Activated gamma-delta T cell (primary cell): Measurements from ENCODE around the gene SMO.
"Not testable (repeated sequence)": the region's sequence is repeated elsewhere in the genome, so short reads cannot be mapped to it uniquely, and the experiment has no call there.

Experiments
- DNase-seq: peaks from one replicate; lab custom pipeline; 2025; lab: John Stamatoyannopoulos, UW

Gene SMO

DNA sequence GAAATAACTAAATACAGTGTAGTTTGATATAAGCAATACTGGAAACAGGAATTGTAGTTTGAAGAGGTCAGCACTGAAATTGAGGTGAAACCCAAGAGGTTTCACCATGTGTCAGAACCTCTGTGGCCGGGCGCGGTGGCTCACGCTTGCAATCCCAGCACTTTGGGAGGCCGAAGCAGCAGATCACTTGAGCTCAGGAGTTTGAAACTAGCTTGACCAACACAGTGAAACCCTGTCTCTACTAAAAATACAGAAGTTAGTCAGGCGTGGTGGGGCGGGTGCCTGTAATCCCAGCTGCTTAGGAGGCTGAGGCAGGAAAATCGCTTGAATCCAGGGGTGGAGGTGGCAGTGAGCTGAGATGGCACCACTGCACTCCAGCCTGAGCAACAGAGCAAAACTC lies 50.1 kb downstream of the SMO start:
- no peak for DNase-seq

DNA sequence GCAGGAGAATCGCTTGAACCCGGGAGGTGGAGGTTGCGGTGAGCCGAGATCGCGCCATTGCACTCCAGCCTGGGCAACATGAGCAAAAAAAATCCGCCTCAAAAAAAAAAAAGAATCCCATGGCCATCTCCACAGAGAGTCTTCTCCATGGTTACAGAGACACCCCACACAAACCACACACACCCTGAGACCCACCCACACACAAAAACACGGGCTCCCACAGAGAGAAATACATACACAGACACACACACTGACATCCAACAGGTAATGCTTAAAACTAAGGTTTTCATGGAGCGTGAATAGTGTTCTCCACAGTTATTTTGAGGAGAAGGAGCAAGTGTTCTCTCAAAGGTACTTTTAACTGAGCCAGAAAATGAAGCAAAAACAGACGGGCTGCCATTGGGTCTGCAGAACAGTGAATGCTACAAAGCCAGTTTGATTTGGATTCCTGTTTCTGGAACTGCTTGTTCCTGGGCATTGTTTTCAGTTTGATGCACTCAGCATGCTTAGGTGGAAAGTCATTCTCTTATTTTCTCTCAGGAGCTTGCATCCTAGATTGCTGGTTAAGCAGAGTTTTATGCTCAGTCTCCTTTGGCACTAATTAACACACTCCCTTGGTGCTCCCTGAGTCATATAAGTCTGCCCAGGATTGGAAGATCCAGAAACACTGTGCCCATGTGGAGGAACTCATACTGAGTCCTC lies 51.8 kb downstream of the SMO start:
- DNase-seq, result no peak

DNA sequence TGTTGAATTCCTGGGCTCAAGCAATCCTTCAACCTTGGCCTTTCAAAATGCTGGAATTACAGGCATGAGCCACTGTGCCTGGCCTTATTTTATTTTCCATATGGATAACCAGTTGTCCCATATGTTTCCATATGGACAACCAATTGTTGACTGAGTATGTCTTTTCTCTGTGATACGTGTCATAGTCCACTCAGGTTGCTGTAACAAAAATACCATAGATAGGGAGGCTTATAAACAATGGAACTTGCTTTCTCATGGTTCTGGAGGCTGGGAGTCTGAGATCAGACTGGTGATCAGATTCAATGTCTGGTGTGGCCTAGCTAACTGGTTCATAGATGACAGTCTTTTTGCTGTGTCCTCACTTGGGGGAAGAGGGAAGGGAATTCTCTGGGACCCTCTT lies 55.8 kb downstream of the SMO start:
- no peak for DNase-seq

DNA sequence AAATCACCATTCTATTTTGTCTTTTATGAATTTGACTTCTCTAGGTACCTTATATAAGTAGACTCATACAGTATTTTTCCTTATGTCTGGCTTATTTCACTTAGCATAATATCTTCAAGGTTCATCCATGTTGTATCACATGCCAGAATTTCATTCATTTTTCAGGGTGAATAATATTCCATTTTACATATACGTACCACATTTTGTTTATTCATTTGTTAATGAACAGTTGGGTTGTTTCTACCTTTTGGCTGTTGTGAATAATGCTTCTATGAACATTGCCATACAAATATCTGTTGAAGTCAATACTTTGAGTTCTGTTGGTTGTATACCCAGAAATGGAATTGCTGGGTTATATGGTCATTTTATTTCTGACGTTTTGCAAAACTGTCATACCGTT lies 57.1 kb downstream of the SMO start:
- DNase-seq, result no peak

DNA sequence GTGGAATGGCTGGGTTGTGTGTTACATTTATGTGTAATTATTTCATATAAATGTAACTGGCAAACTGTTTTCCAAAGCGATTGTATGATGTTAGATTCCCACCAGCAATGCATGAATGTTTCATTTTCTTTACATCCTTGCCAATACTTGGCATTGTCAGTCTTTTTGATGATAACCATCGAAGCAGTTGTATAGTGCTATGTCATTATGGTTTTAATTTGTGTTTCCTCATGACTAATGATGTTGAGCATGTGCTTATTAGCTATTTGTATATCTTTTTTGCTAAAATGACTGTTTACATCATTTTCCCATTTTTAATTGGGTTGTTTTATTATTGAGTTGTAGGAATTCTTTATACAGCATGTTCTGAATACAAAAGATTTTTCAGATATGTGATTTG lies 58.7 kb downstream of the SMO start:
- DNase-seq, result no peak

DNA sequence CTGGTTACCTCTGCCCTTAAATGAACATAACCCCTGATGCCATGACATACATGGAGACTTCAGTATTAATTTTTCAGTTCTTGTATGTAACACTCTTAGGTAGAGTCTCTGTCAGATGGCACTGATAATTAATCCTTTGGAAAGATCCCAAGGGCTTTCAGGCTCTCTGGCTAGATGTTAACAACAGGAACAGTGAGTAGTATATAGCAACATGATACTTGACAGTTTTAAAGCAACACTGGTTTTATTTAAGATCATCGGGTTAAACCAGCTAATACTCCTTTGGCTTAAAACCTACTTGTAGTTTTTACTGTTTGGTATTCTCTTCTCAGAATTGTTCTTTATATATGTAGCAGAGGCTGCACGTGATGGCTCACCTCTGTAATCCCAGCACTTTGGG lies 63.7 kb downstream of the SMO start:
- no peak for DNase-seq

DNA sequence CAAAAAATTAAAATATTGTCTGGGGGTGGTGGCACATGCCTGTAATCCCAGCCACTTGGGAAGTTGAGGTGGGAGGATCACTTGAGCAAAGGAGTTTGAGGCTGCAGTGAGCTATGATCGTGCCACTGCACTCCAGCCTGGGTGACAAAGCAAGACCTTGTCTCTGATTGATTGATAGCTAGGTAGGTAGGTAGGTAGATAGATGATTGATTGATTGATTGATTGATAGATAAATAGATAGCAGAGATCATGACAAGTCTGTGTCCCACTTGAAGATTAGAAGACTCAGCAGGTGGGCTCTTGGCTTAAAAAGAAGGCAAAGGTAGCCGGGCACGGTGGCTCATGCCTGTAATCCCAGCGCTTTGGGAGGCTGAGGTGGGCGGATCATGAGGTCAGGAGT lies 64.2 kb downstream of the SMO start:
- not testable (repeated sequence) for DNase-seq

DNA sequence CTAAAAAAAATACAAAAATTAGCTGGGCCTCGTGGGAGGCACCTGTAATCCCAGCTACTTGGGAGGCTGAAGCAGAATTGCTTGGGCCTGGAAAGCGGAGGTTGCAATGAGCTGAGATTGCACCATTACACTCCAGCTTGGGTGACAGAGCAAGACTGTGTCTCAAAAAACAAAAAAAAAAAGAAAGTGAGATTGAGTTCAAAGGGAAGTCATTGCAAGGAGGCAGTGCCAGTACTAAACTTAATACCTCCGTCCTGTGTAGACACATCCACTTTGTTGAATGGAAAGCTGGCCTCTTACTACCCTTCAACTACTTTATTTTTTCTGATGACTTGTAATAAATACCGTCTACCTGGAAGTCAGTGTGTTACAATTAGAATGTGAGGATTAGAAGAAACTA lies 67.4 kb downstream of the SMO start:
- DNase-seq, result no peak

DNA sequence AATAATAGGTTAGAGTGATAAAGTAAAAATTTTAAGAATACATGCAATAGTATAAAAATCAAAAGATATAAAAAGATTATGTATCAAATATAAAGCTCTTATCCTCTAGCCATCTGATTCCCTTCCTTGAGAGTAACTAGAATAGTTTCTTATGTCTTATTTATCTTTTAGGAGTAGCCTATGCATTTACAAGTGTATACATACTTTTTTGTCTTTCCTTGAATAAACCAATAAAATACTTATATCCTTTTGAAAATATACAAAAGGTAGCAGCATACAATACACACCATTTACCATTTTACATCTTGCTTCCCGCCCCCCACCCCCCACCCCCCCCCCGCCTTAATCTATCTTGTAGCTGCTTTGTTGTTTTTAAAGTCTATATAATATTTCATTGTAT lies 67.8 kb downstream of the SMO start:
- DNase-seq, result no peak

DNA sequence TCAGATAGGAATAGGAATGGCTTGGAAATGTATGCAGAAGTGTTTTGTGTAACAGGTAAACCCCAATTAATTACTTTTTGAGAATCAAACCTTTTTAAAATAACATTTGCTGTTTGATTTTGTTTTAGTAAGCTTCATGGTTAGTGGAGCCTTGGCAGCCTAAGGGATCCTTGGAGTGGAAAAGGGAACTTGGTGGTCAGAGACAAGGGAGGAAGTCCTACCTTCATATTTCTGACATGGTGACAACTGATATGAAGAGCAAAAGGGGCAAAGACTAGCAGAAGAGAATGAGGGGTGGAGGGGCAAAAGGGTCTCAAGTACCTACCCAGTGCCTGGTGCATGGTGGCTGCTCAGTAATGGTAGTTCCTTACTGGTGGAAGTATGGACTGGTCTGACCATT lies 68.7 kb downstream of the SMO start:
- DNase-seq, result no peak

DNA sequence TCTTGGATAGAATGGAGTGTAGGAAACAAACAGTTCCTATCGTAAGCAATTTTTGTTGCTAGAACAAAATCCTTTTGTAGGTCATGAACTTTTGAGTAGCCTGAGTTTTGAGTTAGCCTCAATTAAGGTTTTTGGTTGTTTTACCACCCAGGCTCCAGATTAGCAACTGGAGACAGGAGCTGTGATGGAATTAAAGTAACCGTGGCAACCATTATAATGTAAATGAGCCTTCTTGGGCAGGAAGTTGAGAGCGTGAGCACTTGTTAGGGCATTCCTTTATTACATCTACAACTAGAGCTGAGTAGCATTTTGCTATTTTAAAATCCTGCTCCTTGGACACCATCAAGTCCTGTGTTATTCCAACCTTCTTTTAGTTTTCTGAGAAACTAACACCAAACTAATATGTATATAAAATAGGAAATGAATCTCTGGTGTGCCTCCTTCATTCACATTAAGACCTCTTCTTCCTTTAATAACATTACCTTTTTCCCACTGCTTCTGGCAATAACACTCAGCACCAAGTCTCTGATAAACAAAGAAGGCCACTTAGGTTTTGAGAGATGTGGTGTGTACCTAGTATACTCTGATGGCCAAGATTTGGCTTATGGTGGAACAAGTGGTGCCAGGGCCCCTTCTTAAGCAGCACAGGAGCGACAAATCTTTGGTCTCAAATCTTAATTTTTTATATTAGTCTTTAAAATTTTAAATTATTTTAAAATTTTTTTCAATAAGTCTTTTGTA lies 70.4 kb downstream of the SMO start:
- DNase-seq, result no peak

DNA sequence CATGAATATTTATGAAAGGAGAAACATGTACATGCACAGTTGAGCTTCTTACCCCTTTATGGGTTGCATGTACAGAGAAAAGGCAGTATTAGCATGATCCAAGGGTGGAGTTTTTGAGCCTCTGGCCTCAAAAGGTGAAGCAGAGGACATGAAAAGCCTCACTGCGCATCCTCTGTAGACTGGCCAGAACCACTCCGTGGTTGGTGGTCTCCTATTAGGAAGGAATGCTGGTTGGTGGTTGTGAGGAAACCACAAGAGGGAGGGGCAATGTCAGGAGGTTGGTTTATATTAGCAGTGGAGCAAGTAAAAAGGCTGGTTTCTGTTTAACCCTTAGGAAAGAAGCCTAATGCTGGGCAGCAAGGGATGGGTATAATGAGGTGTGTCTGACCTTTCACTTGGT lies 73.9 kb downstream of the SMO start:
- no peak for DNase-seq
